Measurements from ENCODE around the gene SCN7A.
"Not testable (repeated sequence)": the region's sequence is repeated elsewhere in the genome, so short reads cannot be mapped to it uniquely, and the experiment has no call there.

The SCN7A gene

DNA sequence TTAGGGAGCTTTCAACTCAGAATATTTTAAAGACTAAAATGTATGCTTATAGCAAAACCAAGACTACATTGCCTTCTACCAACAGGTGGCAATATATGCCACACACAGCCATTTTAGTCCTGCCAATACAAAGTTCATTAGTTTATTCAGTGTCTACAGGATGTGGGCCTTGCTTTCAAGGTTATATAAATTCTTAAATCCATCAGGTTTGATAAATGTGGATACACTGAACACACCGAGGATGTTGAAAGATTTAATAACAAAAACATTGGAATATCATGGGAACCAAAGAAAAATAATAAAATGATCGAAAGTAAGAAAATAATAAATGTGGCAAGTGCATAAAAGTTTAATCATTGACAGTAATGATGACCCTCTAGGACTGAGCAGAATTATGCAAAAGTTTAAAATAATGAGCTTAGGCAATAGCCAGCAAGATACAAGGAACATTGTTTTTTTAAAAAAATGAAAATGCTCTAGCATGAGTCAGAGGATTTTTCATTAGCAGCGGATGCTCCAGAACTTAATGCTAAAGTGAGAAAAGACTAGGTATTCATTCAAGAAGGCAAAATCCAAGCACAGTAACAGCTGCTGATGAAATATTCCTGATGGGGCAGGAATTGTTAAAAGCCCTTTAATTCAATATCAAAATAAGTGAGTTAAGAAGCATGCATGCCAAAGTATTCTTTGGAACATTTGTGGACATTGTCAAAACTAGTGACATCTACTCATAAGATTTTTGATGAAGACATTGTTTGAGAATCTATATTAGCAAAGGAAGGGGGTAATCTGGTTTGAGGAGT lies 132.5 kb downstream of the SCN7A start:
- no peak overlapping the region for H3K27ac ChIP-seq (ENCODE audit: low read depth, low read length)
- no peaks in the 10 kb centered on the region for H3K4me1 ChIP-seq (ENCODE audit: control insufficient read depth, insufficient read depth, low read length)
- no peak overlapping the region for H3K4me3 ChIP-seq (ENCODE audit: low read length)
- no peaks in the 10 kb centered on the region for H3K27me3 ChIP-seq (ENCODE audit: control insufficient read depth, insufficient read depth, low read length)
- no peak overlapping the region for H3K9ac ChIP-seq (ENCODE audit: low read length)
- H3K36me3 ChIP-seq (ENCODE audit: control insufficient read depth, insufficient read depth, low read length), result no peaks in the 10 kb centered on the region

DNA sequence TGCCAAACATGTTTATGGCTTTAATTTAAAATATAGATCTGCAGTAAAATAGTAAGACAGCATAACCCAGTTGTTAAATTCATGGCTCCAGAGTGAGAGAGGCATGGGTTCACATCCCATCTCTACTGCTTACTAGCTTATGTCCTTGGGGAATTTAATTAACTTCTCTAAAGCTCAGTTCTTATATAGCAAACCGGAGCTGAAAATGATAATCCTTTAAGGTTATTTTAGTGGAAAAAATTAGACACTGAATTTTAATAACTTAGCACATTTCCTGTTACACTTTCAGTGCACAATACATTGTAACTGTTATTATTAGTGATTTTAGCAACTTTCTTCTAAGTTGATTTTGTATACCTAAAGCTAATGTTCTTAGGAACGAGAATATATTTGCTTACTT lies 133.1 kb downstream of the SCN7A start:
- Histone ChIP-seq H3K9ac (ENCODE audit: low read length) (no peak overlapping the region), H3K4me3 (ENCODE audit: low read length) (no peak overlapping the region), H3K27ac (ENCODE audit: low read depth, low read length) (no peak overlapping the region), H3K4me1 (ENCODE audit: control insufficient read depth, insufficient read depth, low read length) (no peaks in the 10 kb centered on the region), H3K27me3 (ENCODE audit: control insufficient read depth, insufficient read depth, low read length) (no peaks in the 10 kb centered on the region), H3K36me3 (ENCODE audit: control insufficient read depth, insufficient read depth, low read length) (no peaks in the 10 kb centered on the region)

DNA sequence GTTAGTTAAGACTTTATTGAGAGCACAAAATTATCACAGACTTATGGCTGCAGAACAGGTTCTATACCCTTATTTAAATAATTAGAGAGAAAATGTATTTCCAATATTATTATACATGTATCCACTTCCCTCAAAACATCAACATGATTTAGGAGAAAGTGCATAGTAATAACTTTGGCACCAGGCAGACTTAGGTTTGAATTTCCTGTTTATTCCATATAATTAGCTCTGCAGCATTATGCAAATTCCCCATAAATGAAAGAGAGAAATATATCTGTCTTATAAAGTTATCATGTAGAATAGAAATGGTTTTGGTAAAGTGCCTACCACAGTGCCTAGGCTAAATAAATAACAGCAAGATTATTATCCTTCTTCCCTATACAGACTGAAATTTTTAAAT lies 133.6 kb downstream of the SCN7A start:
- no peaks in the 10 kb centered on the region for H3K27me3 ChIP-seq (ENCODE audit: control insufficient read depth, insufficient read depth, low read length)
- H3K4me1 ChIP-seq (ENCODE audit: control insufficient read depth, insufficient read depth, low read length), result no peaks in the 10 kb centered on the region
- H3K4me3 ChIP-seq (ENCODE audit: low read length), result no peak overlapping the region

DNA sequence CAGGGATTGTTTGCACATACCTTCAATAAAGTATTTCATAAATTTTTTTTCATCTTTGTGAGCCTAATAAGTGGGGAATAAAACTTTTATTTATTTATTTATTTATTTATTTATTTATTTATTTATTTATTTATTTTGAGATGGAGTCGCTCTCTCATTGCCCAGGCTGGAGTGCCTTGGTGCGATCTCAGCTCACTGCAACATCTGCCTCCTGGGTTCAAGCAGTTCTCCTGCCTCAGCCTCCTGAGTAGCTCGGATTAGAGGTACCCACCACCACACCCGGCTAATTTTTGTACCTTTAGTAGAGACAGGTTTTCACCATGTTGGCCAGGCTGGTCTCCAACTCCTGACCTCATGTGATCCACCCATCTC lies 136.1 kb downstream of the SCN7A start:
- not testable (repeated sequence) for H3K27ac ChIP-seq (ENCODE audit: low read depth, low read length); H3K4me1 ChIP-seq (ENCODE audit: control insufficient read depth, insufficient read depth, low read length); H3K36me3 ChIP-seq (ENCODE audit: control insufficient read depth, insufficient read depth, low read length); H3K9ac ChIP-seq (ENCODE audit: low read length); H3K27me3 ChIP-seq (ENCODE audit: control insufficient read depth, insufficient read depth, low read length); H3K4me3 ChIP-seq (ENCODE audit: low read length)

More for the DNA sequence above, 133.6 kb downstream of the SCN7A start:
- H3K27ac ChIP-seq (ENCODE audit: low read depth, low read length), result no peak overlapping the region
- no peaks in the 10 kb centered on the region for H3K36me3 ChIP-seq (ENCODE audit: control insufficient read depth, insufficient read depth, low read length)
- H3K9ac ChIP-seq (ENCODE audit: low read length), result no peak overlapping the region

DNA sequence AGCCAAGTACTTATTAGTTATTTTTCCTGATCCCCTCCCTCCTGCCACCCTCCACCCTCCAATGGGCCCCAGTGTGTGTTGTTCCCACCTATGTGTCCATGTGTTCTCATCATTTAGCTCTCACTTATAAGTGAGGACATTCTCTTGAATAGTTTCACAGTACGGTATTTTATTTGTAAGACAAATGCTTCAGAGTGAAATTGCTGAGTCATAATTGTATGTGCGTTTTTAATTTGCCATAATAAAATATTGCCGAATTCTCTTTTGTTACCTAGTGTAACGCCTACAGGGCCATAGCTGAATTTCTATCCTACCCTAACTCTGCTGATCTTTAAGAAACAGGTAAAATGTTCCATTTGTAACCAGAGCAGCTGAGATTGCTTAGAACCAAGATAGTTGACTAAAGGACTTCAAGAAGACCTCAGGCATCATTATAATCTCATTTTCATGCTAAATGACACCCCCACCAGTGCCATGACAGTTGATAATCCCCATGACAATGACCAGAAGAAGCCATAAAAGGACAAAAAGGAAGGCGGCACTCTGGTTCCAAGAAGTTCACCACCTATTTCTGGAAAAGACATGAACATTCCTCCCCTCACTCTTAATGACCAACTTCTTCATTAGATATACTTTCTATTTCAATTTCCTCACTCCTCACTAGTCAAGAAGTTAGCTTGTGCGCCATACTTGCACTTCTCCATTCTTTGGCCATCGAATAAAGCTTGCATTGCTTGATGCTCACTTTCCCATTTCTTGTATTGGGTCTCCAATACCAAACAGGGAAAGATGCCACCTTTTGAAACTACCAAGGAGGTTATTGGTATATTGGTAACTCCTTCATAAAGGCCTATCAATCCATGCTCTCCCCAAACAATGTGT lies 136.7 kb downstream of the SCN7A start:
- H3K36me3 ChIP-seq (ENCODE audit: control insufficient read depth, insufficient read depth, low read length), result no peaks in the 10 kb centered on the region
- H3K4me3 ChIP-seq (ENCODE audit: low read length), result no peak overlapping the region
- no peaks in the 10 kb centered on the region for H3K4me1 ChIP-seq (ENCODE audit: control insufficient read depth, insufficient read depth, low read length)
- H3K27me3 ChIP-seq (ENCODE audit: control insufficient read depth, insufficient read depth, low read length), result no peaks in the 10 kb centered on the region
- H3K27ac ChIP-seq (ENCODE audit: low read depth, low read length), result no peak overlapping the region
- H3K9ac ChIP-seq (ENCODE audit: low read length), result no peak overlapping the region

Measured in rectal smooth muscle tissue (tissue), 1 donor.